Activated T-helper 17 cell treated with anti-CD3 and anti-CD28 coated beads, Interleukin-2, amount 50 U/mL, for 72 hours (primary cell): Measurements from ENCODE around the gene KRT33A. TPM values are rescaled to one million over a fixed set of nuclear protein-coding genes. Genes with fewer than 3 reads are reported as not detected.

Experiments
- ATAC-seq: fragments of 150-1000 bp; cut with Tn5 transposase; replicated peaks from 2 replicates; pipeline ENCODE4 v1.10.0; 2021; ENCODE audit warnings: mild to moderate bottlenecking, moderate library complexity
- H3K27ac Mint-ChIP-seq: one replicate; pipeline ENCODE4 v1.8.0; 2022; ENCODE audit warnings: mixed read lengths
- H3K27me3 Mint-ChIP-seq: one replicate; pipeline ENCODE4 v1.8.0; 2022; ENCODE audit warnings: mixed read lengths
- H3K36me3 Mint-ChIP-seq: one replicate; pipeline ENCODE4 v1.8.0; 2022; ENCODE audit warnings: low read depth, mild to moderate bottlenecking, mixed read lengths
- H3K4me1 Mint-ChIP-seq: one replicate; pipeline ENCODE4 v1.8.0; 2022; ENCODE audit warnings: mixed read lengths
- H3K4me3 Mint-ChIP-seq: one replicate; pipeline ENCODE4 v1.8.0; 2022; ENCODE audit warnings: mild to moderate bottlenecking, mixed read lengths
- H3K9me3 Mint-ChIP-seq: one replicate; pipeline ENCODE4 v1.8.0; 2022; ENCODE audit warnings: mixed read lengths
- total RNA-seq, 2 donors: library from RNA; stranded (reverse); gene quantifications; one replicate each; pipeline ENCODE4 v1.2.3, GENCODE V29; 2022

Gene KRT33A
- total RNA-seq, 2 donors from 2014 or later, result not detected

DNA sequence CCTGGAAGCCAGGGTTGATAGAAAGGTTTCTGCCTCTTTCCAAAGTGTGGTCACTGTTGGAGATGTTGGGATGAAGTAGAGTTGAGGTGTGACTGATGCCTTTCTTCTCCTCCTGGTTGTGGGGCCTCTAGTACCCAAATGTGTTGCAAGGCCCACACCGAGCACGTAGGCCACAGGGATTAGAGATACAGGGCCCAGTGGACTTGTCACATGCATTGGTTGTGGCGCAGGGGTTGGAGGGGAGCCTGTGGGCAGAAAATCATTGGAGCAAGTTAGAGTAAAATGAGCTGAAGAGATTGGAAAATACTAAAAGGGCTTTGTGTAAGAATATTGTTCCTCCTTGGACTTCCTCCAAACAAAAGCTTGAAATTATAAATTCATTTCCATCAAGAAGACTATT is 4.6 kb downstream of the KRT33A start:
- H3K27ac Mint-ChIP-seq, result no peak overlapping the region
- H3K9me3 Mint-ChIP-seq, result no peaks in the 10 kb centered on the region

DNA sequence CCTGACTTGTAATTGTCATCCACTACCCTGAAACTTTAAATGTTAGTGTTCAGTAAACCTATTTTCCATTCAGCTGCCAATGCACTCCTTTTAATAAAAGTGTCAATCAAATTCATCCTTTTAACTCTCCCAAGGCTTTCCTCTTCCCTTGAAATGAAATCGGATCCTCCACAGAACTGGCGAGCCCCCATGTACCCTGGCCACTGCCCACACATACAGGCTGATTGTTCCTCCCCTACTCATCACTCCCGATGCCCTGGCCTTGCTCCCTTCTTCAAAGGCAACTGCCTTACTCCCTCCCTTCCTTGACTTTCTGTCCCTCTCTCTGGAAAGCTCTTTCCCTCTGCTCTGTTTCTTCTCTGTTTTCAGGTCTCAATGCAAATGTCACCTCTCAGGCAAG is 7.6 kb downstream of the KRT33A start:
- ATAC-seq, result no peak
- no peaks in the 10 kb centered on the region for H3K27me3 Mint-ChIP-seq
- peaks cover 34% of the 10 kb centered on the region for H3K4me1 Mint-ChIP-seq
- no peak overlapping the region for H3K4me3 Mint-ChIP-seq
- no peak overlapping the region for H3K27ac Mint-ChIP-seq
- H3K36me3 Mint-ChIP-seq, result no peaks in the 10 kb centered on the region
- no peaks in the 10 kb centered on the region for H3K9me3 Mint-ChIP-seq

More for the DNA sequence above, 4.6 kb downstream of the KRT33A start:
- no peak overlapping the region for H3K4me3 Mint-ChIP-seq
- peaks cover 10% of the 10 kb centered on the region for H3K4me1 Mint-ChIP-seq
- no peak for ATAC-seq
- H3K36me3 Mint-ChIP-seq, result no peaks in the 10 kb centered on the region
- H3K27me3 Mint-ChIP-seq, result no peaks in the 10 kb centered on the region

DNA sequence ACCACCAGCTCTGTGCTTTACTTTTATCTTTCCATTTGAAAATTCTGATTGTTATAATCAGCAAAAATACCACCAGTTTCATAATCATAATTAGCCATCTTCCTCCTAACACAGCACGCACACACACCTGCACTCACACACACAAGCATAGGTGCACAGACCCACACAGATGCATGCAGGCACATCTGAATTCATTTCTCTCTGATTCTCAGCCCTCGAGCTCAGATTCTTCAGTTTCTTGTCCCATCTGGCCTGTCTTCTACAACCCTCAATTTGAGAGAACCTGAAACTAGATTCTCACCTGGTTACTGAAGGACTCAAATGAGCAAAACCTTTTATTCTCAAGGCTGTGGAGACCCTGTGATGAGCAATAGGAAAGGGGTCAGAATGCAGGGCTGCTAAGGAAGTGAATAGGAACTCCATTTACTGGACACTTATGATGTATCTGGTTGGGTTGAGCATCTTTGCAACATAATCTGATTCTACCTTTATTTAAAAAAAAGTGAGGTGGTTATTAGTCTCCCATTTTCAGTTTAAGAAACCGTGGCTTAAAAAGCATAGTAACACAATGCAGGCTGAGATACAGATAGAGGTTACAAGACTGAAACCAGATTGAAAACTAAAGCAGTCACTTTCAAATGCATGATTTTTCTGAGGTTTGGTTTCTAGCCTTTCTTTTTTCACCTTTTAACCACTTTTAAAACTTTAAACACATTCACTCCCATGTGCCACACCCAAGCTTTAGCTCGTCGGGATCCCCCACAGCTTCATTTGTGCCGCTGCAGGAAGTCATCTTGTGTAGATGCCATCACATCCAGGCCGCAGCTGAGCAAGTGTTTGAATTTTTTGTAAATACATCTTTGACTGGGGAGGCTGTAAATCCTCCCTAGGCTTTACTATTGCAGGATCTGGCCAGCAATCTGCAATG is 9.4 kb downstream of the KRT33A start:
- ATAC-seq, result peak; percentile 78
- H3K27me3 Mint-ChIP-seq, result no peaks in the 10 kb centered on the region
- H3K4me3 Mint-ChIP-seq, result peak overlapping the region; percentile 46
- H3K36me3 Mint-ChIP-seq, result no peaks in the 10 kb centered on the region
- peaks cover 34% of the 10 kb centered on the region for H3K4me1 Mint-ChIP-seq
- H3K27ac Mint-ChIP-seq, result peak overlapping the region; percentile 34
- no peaks in the 10 kb centered on the region for H3K9me3 Mint-ChIP-seq

DNA sequence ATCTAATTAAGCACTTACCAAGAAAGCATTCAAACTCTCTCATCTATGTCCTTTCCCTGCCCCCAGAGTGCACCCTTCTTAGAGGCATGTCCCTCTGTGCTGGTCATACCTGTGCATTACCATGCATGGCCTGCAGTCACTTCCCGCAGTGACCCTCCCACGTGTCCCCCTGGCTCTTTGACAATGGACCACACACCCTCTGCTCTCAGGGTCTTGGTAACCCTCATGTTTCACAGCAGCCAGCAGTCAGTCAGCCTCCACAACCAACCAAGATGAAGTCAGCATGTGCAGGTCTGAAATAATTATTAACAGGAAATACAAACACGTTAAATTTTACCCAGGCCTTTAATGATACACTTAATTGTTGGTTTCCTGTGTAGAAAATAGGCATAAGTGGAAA is 10.1 kb downstream of the KRT33A start:
- Mint-ChIP-seq H3K27ac (peak overlapping the region; percentile 34), H3K4me1 (peaks cover 39% of the 10 kb centered on the region), H3K27me3 (no peaks in the 10 kb centered on the region), H3K4me3 (peak overlapping the region; percentile 46), H3K9me3 (no peaks in the 10 kb centered on the region), H3K36me3 (no peaks in the 10 kb centered on the region)
- ATAC-seq, result no peak

DNA sequence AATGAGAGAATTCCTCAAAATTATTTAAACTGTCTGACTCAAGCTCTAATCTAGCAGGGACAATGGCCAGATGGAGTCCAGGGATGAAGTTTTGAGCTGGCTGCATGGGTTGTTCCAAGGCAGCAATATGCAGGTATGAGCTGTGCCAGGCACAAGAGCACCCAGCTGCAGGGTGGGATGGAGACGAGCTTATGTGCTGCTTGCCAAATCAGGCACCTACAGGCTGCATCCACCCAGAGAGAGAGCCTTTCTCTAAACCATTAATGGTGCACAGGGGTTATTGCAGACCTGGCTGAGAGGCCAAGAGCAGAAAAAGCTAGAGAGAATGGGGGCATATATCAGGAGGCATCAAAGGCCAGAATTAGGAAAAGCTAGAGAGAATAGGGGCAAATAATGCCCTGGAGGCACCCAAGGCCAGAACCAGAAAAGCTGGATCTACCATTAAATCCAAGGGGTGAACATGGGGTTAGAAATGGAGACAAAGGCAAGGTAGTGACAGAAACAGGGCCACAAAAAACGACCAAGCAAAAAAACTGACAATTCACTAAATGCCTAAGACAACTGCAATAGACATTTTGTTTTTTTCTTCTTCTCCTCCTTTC is 11.0 kb downstream of the KRT33A start:
- ATAC-seq, result no peak
- no peaks in the 10 kb centered on the region for H3K36me3 Mint-ChIP-seq
- H3K4me1 Mint-ChIP-seq, result peaks cover 45% of the 10 kb centered on the region
- H3K4me3 Mint-ChIP-seq, result peak overlapping the region; percentile 46
- H3K27me3 Mint-ChIP-seq, result no peaks in the 10 kb centered on the region
- peak overlapping the region; percentile 34 for H3K27ac Mint-ChIP-seq
- H3K9me3 Mint-ChIP-seq, result no peaks in the 10 kb centered on the region

DNA sequence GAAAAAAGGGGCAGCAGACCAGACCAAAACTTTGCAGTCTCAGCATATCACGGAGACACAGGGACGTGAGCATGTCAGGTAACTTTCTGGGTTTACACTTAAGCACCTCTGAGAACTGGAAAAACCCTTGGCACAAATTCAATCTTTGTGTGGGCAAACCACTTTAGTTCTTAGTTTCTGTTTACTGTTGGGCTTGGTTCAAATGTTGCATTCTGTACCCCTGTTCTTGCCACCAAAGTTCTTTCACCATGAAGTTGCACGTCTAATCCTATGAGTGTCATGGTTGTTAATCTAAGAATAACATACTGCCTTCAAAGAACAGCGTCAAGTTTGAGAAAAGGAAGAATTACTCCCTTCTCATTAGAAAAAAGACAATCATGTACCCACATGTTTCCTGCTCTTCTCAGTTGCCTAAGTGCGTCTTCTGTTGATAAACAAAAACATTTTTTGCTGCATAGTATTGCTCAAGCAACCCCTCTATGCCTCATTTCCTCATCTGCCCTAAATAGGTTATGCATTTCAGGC is 11.6 kb downstream of the KRT33A start:
- ATAC-seq, result peak; percentile 70
- H3K4me3 Mint-ChIP-seq, result peak overlapping the region; percentile 46
- no peaks in the 10 kb centered on the region for H3K36me3 Mint-ChIP-seq
- H3K9me3 Mint-ChIP-seq, result no peaks in the 10 kb centered on the region
- H3K27me3 Mint-ChIP-seq, result no peaks in the 10 kb centered on the region
- peak overlapping the region; percentile 34 for H3K27ac Mint-ChIP-seq
- peaks cover 48% of the 10 kb centered on the region for H3K4me1 Mint-ChIP-seq

DNA sequence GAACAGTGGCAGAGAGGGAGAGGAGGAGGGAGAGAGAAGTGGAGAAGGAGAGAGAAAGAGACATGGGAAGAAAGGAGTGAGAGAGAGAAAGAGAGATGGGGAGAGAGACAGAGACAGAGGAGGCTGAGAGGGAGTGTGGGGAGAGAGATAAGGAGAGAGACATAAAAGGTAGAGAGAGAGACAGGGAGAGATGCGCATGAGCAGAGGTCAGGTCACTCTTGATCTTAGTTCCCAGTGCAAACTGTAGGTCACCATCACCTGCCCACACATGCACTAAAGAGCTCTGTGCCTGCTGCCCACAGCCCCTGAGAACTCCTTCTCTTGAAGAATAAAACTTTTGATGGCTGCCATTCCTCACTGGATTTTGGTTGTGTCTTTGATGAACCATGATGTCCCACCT is 14.9 kb downstream of the KRT33A start:
- Mint-ChIP-seq H3K4me3 (peak overlapping the region; percentile 3), H3K27ac (peak overlapping the region; percentile 73), H3K36me3 (no peaks in the 10 kb centered on the region), H3K27me3 (no peaks in the 10 kb centered on the region), H3K4me1 (peaks cover 47% of the 10 kb centered on the region), H3K9me3 (no peaks in the 10 kb centered on the region)
- no peak for ATAC-seq

DNA sequence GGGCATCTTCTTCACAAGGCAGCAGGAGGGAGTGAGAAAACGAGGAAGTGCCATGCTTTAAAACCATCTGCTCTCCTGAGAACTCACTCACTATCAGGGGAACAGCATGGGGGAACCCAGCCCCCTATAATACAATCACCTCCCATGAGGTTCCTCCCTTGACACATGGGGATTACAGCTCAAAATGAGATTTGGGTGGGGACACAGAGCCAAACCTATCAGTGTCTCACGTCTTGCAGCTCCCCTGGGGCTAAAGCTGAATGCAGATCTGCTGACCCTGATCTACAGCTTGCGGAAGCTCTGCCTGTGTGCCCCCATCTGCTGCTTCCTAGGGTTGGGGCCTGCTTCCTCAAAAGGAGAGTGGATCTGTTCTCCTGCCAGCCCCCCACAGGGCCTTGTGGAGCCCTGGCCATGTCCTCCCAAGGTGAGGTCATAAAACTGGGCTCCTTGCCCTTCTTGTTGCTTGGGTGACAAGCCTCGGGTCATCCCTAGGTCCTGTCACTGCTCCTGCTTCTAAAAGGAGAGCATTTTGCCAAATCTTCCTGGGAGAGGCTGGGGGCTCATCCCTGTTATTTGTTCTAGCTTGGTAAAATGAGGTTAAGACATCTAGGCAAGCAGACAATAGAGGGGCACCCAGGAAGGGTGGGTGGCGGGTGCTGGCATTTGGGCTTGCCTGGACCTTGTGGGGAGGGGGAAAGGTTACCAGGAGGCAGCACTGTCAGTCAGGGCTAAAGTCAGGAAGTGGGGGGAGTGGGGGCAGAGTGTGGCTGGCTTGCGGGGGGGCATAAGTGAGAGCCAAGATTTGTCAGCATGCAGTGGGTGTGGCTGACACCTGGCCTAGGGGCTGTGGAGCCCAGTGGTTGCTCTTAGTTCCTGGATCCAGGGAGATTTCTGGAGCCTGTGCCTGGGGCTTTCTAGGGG is 16.0 kb downstream of the KRT33A start:
- Mint-ChIP-seq H3K9me3 (no peaks in the 10 kb centered on the region), H3K36me3 (no peaks in the 10 kb centered on the region), H3K4me3 (no peak overlapping the region), H3K27ac (peak overlapping the region; percentile 73), H3K27me3 (no peaks in the 10 kb centered on the region), H3K4me1 (peaks cover 36% of the 10 kb centered on the region)
- no peak for ATAC-seq

DNA sequence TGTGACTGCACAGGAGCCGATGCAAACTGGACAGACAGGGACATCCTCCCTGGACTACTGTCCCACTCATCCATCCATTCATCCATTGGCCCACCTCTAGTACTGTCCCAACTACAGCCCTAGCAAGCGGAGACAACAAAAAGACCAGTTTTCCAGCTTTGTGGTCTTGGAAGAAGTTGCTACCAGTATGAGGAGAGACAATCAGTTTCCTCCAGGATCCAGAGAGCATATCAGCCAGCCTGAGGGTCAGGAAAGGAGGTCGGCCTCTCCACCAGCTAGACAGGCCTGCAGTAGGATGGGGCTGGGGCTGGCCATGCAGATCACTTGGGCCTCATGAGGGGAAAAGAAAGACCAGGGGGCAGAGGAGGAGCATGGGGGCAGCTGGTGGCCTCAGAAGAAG is 16.8 kb downstream of the KRT33A start:
- no peak for ATAC-seq
- H3K27me3 Mint-ChIP-seq, result no peaks in the 10 kb centered on the region
- H3K4me1 Mint-ChIP-seq, result peaks cover 28% of the 10 kb centered on the region
- no peaks in the 10 kb centered on the region for H3K36me3 Mint-ChIP-seq
- no peaks in the 10 kb centered on the region for H3K9me3 Mint-ChIP-seq
- peak overlapping the region; percentile 39 for H3K27ac Mint-ChIP-seq
- no peak overlapping the region for H3K4me3 Mint-ChIP-seq

DNA sequence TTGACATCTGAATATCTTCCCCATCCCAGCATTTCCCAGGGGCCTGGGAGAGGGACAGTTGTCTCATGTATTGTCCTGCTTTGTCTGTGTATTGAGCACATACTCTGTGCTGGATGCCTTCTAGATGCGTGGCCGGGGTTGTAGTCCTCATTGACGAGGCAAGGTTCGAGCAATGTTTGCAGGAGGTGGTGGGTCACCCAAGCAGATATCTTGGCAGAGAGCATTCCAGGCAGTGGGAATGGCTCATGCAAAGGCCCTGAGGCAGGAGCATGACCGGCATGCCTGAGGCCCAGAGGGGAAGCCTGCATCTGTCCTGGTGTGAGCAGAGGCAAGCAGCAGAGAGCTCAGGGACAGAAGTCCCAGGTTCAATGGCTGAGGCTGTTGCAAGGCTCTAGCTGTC is 17.5 kb downstream of the KRT33A start:
- Mint-ChIP-seq H3K4me1 (peaks cover 31% of the 10 kb centered on the region), H3K27me3 (no peaks in the 10 kb centered on the region), H3K36me3 (no peaks in the 10 kb centered on the region), H3K9me3 (no peaks in the 10 kb centered on the region), H3K27ac (no peak overlapping the region), H3K4me3 (no peak overlapping the region)
- no peak for ATAC-seq

DNA sequence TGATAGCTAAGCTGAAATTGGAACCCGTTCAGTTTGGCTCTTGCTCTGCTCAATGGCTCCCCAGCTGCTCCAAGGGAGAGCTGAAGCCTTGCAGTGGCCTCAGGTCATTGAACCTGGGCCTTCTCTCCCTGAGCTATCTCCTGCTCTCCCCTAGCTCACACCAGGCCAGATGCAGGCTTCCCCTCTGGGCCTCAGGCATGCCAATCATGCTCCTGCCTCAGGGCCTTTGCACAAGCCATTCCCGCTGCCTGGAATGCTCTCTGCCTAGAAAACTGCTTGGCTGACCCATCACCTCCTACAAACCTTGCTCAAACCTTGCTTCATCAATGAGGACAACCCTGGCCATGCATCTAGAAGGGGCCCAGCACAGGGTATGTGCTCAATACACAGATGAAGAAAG is 18.4 kb downstream of the KRT33A start:
- no peaks in the 10 kb centered on the region for H3K36me3 Mint-ChIP-seq
- H3K9me3 Mint-ChIP-seq, result no peaks in the 10 kb centered on the region
- H3K4me3 Mint-ChIP-seq, result no peak overlapping the region
- peaks cover 31% of the 10 kb centered on the region for H3K4me1 Mint-ChIP-seq
- ATAC-seq, result no peak
- H3K27ac Mint-ChIP-seq, result peak overlapping the region; percentile 62
- no peaks in the 10 kb centered on the region for H3K27me3 Mint-ChIP-seq

DNA sequence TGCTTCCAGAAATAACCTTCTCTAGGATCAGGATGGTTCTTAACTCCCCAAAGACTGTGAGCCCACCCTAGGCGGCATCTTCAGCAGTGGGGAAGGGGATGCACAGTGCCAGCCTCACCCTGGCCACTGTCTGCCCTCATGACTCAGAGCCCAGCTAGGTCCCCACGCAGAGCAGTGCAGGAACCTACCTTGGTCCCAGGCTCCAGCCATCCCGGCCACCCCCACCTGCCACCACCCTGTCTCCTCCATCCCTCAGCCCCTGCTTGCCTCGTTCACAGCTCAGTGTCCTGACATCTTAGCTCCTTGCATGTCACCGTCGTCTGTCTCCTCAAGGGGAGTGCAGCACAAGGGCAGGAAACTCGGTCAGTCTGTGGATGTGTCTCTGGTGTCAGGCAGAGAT is 19.0 kb downstream of the KRT33A start:
- ATAC-seq, result no peak
- Mint-ChIP-seq H3K27ac (peak overlapping the region; percentile 38), H3K36me3 (no peaks in the 10 kb centered on the region), H3K9me3 (no peaks in the 10 kb centered on the region), H3K4me3 (no peak overlapping the region), H3K4me1 (peaks cover 31% of the 10 kb centered on the region), H3K27me3 (no peaks in the 10 kb centered on the region)

DNA sequence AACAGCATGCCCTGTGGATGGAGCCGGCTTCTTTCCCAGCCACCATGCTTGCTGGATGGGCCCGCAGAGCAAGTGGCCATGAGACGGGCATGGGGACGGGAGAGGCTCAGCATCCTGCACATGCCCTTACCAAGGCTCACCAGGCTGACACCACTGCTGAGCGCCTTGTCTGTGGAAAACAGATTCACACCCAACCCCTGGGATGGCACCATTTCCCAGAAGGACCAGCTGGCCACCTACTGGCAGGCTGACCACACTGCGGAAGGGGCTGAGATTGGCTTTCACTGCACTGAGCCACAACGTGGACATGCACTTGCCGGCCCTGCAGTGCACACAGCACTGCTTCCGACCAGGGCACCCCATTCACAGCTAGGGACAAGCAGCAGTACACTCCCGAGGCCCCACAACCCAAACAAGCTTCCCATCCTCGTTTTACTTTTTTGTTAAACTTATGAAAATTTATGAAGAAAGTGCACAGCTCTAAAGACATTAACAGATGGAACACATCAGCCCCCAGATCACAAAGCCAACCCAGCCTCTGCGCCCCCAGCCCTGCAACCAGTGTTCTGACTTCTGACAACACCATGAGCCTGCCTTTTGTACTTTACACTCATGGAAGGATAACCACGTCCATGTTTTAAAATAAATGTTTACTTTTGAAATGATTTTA is 21.2 kb downstream of the KRT33A start:
- Mint-ChIP-seq H3K27ac (no peak overlapping the region), H3K4me3 (no peak overlapping the region), H3K4me1 (peaks cover 19% of the 10 kb centered on the region), H3K36me3 (no peaks in the 10 kb centered on the region), H3K27me3 (no peaks in the 10 kb centered on the region), H3K9me3 (no peaks in the 10 kb centered on the region)
- ATAC-seq, result peak; percentile 31

DNA sequence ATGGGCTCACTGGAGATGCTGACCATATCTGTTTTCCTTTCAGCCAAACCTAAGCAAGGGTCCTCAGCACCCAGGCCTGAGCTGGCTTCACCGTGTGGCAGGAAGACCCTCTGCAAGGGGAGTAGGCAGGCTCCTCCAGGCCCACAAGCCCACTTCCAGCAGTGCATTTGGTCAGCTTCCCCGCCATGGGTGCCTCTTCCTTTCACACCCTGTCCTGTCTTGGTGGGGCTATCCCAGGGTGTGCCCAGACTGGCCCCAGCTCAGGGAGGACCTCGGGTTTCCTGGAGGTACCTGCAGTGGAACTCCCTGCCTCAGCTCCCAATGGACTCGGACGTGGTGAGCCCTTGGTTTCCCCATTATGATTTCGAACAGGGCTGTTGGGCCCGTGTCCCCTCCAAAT is 22.4 kb downstream of the KRT33A start:
- no peak overlapping the region for H3K4me3 Mint-ChIP-seq
- no peaks in the 10 kb centered on the region for H3K36me3 Mint-ChIP-seq
- H3K27me3 Mint-ChIP-seq, result no peaks in the 10 kb centered on the region
- no peak for ATAC-seq
- peaks cover 19% of the 10 kb centered on the region for H3K4me1 Mint-ChIP-seq
- H3K9me3 Mint-ChIP-seq, result no peaks in the 10 kb centered on the region
- H3K27ac Mint-ChIP-seq, result peak overlapping the region; percentile 54
